ENCODE measurements around the gene IDH1. TPM values are rescaled to one million over a fixed set of nuclear protein-coding genes. Genes with fewer than 3 reads are reported as not detected.
"Not testable (repeated sequence)": the region's sequence is repeated elsewhere in the genome, so short reads cannot be mapped to it uniquely, and the experiment has no call there.

IDH1 gene
- total RNA-seq, 4 donors from 2014 or later, result 22.8 to 105 (median 38.1) TPM

- no peak overlapping the region for H3K27ac ChIP-seq
- H3K9me3 ChIP-seq, result no peaks in the 10 kb centered on the region
- H3K36me3 ChIP-seq, result no peaks in the 10 kb centered on the region
- H3K4me1 ChIP-seq, result no peaks in the 10 kb centered on the region
- intact Hi-C loops (cut with DNase I; ENCODE audit: low total_unique reads), result no loop called here
- no peak overlapping the region for H3K4me3 ChIP-seq
- no peak for TF ChIP-seq CTCF (IDR thresholded peaks at IDR 0.05)
- no peak for TF ChIP-seq POLR2A (IDR thresholded peaks at IDR 0.05)
- no peak for DNase-seq
- H3K27me3 ChIP-seq, result no peaks in the 10 kb centered on the region
Observed at GRCh38 chr2:208234786-208235185, 20.1 kb downstream of the IDH1 start.

GRCh38 chr2:208228476-208228875 is 26.4 kb downstream of the IDH1 start:
- Histone ChIP-seq H3K4me1 (no peaks in the 10 kb centered on the region), H3K27ac (no peak overlapping the region), H3K9me3 (no peaks in the 10 kb centered on the region), H3K27me3 (no peaks in the 10 kb centered on the region), H3K4me3 (no peak overlapping the region), H3K36me3 (no peaks in the 10 kb centered on the region)
- DNase-seq, result no peak
- no peak for TF ChIP-seq CTCF (IDR thresholded peaks at IDR 0.05)
- no peak for TF ChIP-seq POLR2A (IDR thresholded peaks at IDR 0.05)
- intact Hi-C loops (cut with DNase I; ENCODE audit: low total_unique reads), result no loop called here

GRCh38 chr2:208227581-208228232 is 27.2 kb downstream of the IDH1 start:
- H3K4me3 ChIP-seq, result no peak overlapping the region
- H3K27ac ChIP-seq, result no peak overlapping the region
- no peak for DNase-seq
- no peaks in the 10 kb centered on the region for H3K4me1 ChIP-seq
- H3K27me3 ChIP-seq, result no peaks in the 10 kb centered on the region
- intact Hi-C loops (cut with DNase I; ENCODE audit: low total_unique reads), result no loop called here
- no peaks in the 10 kb centered on the region for H3K9me3 ChIP-seq
- no peaks in the 10 kb centered on the region for H3K36me3 ChIP-seq
- TF ChIP-seq CTCF (IDR thresholded peaks at IDR 0.05) (no peak), POLR2A (IDR thresholded peaks at IDR 0.05) (no peak)

- no peak for DNase-seq
- Histone ChIP-seq H3K9me3 (no peaks in the 10 kb centered on the region), H3K4me1 (no peaks in the 10 kb centered on the region), H3K36me3 (no peaks in the 10 kb centered on the region), H3K27ac (no peak overlapping the region), H3K27me3 (no peaks in the 10 kb centered on the region), H3K4me3 (no peak overlapping the region)
- intact Hi-C loops (cut with DNase I; ENCODE audit: low total_unique reads), result no loop called here
- TF ChIP-seq CTCF (IDR thresholded peaks at IDR 0.05), result no peak
- TF ChIP-seq POLR2A (IDR thresholded peaks at IDR 0.05), result no peak
Observed at GRCh38 chr2:208224802-208225201, 30.1 kb downstream of the IDH1 start.

GRCh38 chr2:208222351-208222750 is 32.5 kb downstream of the IDH1 start:
- intact Hi-C loops (cut with DNase I; ENCODE audit: low total_unique reads), result no loop called here
- TF ChIP-seq CTCF (IDR thresholded peaks at IDR 0.05), result no peak
- TF ChIP-seq POLR2A (IDR thresholded peaks at IDR 0.05), result no peak
- H3K9me3 ChIP-seq, result no peaks in the 10 kb centered on the region

GRCh38 chr2:208221873-208222272 is 33.0 kb downstream of the IDH1 start:
- DNase-seq; H3K9me3 ChIP-seq; H3K4me1 ChIP-seq; H3K27me3 ChIP-seq; intact Hi-C loops (cut with DNase I; ENCODE audit: low total_unique reads); H3K27ac ChIP-seq; H3K4me3 ChIP-seq; H3K36me3 ChIP-seq: not testable (repeated sequence)

More at GRCh38 chr2:208222351-208222750, 32.5 kb downstream of the IDH1 start:
- Histone ChIP-seq H3K4me1 (no peaks in the 10 kb centered on the region), H3K36me3 (no peaks in the 10 kb centered on the region), H3K27me3 (no peaks in the 10 kb centered on the region), H3K4me3 (no peak overlapping the region), H3K27ac (no peak overlapping the region)
- DNase-seq, result no peak
